Eye (tissue), 1 donor: ENCODE results near the gene FBXO44.
A peak's percentile ranks its signal among the peaks of the same experiment; 100 is the strongest.

Source experiments
- DNase-seq: peaks from one replicate; pipeline ENCODE4 v3.0.0-alpha.2; 2015

Gene FBXO44

GRCh38 chr1:11640101-11640500, 14.6 kb upstream of the FBXO44 start:
- DNase-seq: no peak

- no peak for DNase-seq
Measured at GRCh38 chr1:11640944-11641343, 13.7 kb upstream of the FBXO44 start.

GRCh38 chr1:11641776-11642305, 12.8 kb upstream of the FBXO44 start:
- DNase-seq: no peak

- DNase-seq: peak; percentile 89
Measured at GRCh38 chr1:11642418-11643017, 12.2 kb upstream of the FBXO44 start.

- DNase-seq: no peak
Measured at GRCh38 chr1:11643782-11644181, 10.9 kb upstream of the FBXO44 start.

- DNase-seq: no peak
Measured at GRCh38 chr1:11645270-11645669, 9.4 kb upstream of the FBXO44 start.

- DNase-seq: peak; percentile 92
Measured at GRCh38 chr1:11645670-11646265, 8.9 kb upstream of the FBXO44 start.

- DNase-seq: no peak
Measured at GRCh38 chr1:11646317-11646716, 8.4 kb upstream of the FBXO44 start.

- DNase-seq: no peak
Measured at GRCh38 chr1:11647333-11647732, 7.3 kb upstream of the FBXO44 start.

- DNase-seq: no peak
Measured at GRCh38 chr1:11648039-11648438, 6.6 kb upstream of the FBXO44 start.

- DNase-seq: no peak
Measured at GRCh38 chr1:11648732-11649158, 5.9 kb upstream of the FBXO44 start.

- no peak for DNase-seq
Measured at GRCh38 chr1:11649237-11649623, 5.4 kb upstream of the FBXO44 start.

- DNase-seq: no peak
Measured at GRCh38 chr1:11649624-11650330, 4.9 kb upstream of the FBXO44 start.

- peak; percentile 68 for DNase-seq
Measured at GRCh38 chr1:11650331-11650991, 4.2 kb upstream of the FBXO44 start.

- DNase-seq: no peak
Measured at GRCh38 chr1:11651017-11651416, 3.7 kb upstream of the FBXO44 start.

GRCh38 chr1:11652203-11652780, 2.4 kb upstream of the FBXO44 start:
- no peak for DNase-seq

GRCh38 chr1:11653101-11653860, 1.4 kb upstream of the FBXO44 start:
- no peak for DNase-seq

- DNase-seq: no peak
Measured at GRCh38 chr1:11653861-11654136, 878 bp upstream of the FBXO44 start.

- no peak for DNase-seq
Measured at GRCh38 chr1:11654939-11655808, 497 bp downstream of the FBXO44 start.

- no peak for DNase-seq
Measured at GRCh38 chr1:11657654-11658053, 3.0 kb downstream of the FBXO44 start.

- DNase-seq: no peak
Measured at GRCh38 chr1:11658542-11658941, 3.9 kb downstream of the FBXO44 start.

- DNase-seq: no peak
Measured at GRCh38 chr1:11659748-11660147, 5.1 kb downstream of the FBXO44 start.
